ENCODE data around the gene KIF2B.

The KIF2B gene

GRCh38 chr17:53837131-53837530 is 14.4 kb downstream of the KIF2B start:
- TF ChIP-seq REST (IDR thresholded peaks at IDR 0.05; ENCODE audit: low read depth) (no peak), FOXM1 (IDR thresholded peaks at IDR 0.05; ENCODE audit: borderline replicate concordance, low read depth) (no peak), RAD21 (IDR thresholded peaks at IDR 0.05; ENCODE audit: low read depth) (no peak), USF1 (IDR thresholded peaks at IDR 0.05) (no peak), MAX (IDR thresholded peaks at IDR 0.05) (no peak), TCF12 (IDR thresholded peaks at IDR 0.05; ENCODE audit: low read depth) (no peak), NFIC (IDR thresholded peaks at IDR 0.05) (no peak), ZBTB7A (IDR thresholded peaks at IDR 0.05; ENCODE audit: low read depth) (no peak), TAF1 (IDR thresholded peaks at IDR 0.05; ENCODE audit: low read depth) (no peak), EGR1 (IDR thresholded peaks at IDR 0.05) (no peak), CREB1 (IDR thresholded peaks at IDR 0.05; ENCODE audit: low read depth) (no peak), CEBPB (IDR thresholded peaks at IDR 0.05) (no peak), TEAD4 (IDR thresholded peaks at IDR 0.05) (no peak)

GRCh38 chr17:53844491-53845107 is 21.9 kb downstream of the KIF2B start:
- TF ChIP-seq MAX (IDR thresholded peaks at IDR 0.05) (no peak), EGR1 (IDR thresholded peaks at IDR 0.05) (no peak), RAD21 (IDR thresholded peaks at IDR 0.05; ENCODE audit: low read depth) (no peak), TCF12 (IDR thresholded peaks at IDR 0.05; ENCODE audit: low read depth) (no peak), CEBPB (IDR thresholded peaks at IDR 0.05) (no peak)

Data from Ishikawa (cell line).